ENCODE measurements around the gene CDC5L. TPM values are rescaled to one million over a fixed set of nuclear protein-coding genes. Genes with fewer than 3 reads are reported as not detected.

The CDC5L gene
- total and polyA plus RNA-seq, 4 experiments from 2014 or later = 9.8 to 22.4 (median 19.3) TPM

DNA sequence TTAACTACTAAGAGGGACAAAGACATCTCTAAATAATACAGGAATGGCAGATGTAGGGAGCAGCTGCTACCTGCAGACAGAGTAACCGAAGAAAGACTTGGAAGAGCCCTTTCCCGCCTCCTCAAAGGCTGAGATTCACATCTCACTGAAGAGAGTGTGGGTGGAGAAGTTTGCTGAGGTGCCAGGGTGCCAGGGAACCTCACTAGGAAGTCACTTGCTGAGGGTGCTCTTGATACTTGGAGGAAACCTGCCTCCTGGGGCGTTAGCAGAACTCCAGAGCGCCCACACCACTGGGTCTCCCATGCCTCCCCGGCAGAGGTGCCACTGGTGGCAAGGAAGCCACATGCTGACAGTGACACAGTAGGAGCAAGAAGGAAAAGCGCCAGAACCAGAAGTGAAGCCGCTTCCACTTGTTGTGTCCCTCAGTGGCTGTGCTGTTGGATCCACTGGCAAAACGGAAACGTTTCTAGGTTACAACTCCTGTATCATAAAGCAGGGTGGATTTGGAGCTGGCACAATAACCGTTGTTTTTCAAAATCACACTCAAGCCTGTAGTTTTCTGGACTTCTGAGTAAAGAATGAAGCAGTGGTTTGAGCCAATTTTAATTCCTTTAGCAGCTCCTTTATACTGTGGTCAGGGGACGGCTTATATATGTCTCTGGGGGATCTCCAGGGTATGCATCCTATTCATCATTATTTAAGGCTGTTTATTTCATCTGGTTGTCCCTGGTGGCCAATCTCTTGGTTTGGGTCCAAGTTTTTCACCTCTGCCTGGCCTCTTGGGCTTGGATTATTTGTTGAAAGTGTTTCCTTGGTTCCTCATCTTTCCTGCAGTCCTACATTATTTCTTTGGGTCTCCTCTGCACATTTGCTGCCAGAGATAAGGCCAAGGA lies 64.5 kb downstream of the CDC5L start:
- Histone ChIP-seq H3K27ac (ENCODE audit: low read depth, low read length) (no peak overlapping the region), H3K27me3 (ENCODE audit: insufficient read depth, low read length) (no peaks in the 10 kb centered on the region), H3K9me3 (ENCODE audit: control insufficient read depth in 1 of 2, low read length in 2 of 2) (no peaks in the 10 kb centered on the region), H3K4me3 (ENCODE audit: low read length in 2 of 2) (no peak overlapping the region), H3K36me3 (ENCODE audit: insufficient read depth, low read length) (peaks cover 4% of the 10 kb centered on the region), H3K4me1 (ENCODE audit: insufficient read depth, low read length) (no peaks in the 10 kb centered on the region)
- peaks cover 0 to 4% (median under 1%) of the 10 kb centered on the region in 4 donors for H3K4me1 Mint-ChIP-seq
- H3K9me3 Mint-ChIP-seq = no peaks in the 10 kb centered on the region
- H3K27me3 Mint-ChIP-seq = peaks cover 0 to 3% of the 10 kb centered on the region in 2 donors
- peaks cover 15 to 33% of the 10 kb centered on the region in 2 donors for H3K36me3 Mint-ChIP-seq
- H3K27ac Mint-ChIP-seq = peak overlapping the region in 3 of 7 donors; percentile 8 to 60 (median 50)
- ChIA-PET CTCF (ENCODE audit: partially characterized antibody) (interaction anchor here (1.9 to 8.9 kb wide), 2 partner anchors 23 to 43 kb away, joined by 4 to 94 read pairs; no protein-coding TSS in a partner anchor), POLR2A (ENCODE audit: partially characterized antibody) (no interaction called here)
- no peak overlapping the region for H3K4me3 Mint-ChIP-seq
- intact Hi-C loops (cut with micrococcal nuclease) = no loop called here
- DNase-seq = no peak

DNA sequence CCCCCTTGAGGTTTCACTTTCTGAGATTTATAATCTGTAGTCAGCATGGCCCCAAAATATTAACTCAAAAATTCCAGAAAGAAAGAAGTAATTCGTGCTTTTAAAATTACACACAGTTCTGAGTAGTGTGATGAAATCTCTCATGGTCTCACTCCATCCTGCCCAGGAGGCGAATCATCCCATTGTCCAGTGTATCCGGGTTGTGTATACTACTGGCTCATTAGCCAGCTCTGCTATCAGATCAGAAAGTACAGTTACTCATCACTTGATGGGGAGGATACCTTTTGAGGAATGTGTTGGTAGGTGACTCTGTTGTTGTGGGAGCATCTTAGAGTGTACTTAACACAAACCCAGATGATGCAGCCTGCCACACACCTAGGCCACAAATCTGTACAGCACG lies 65.2 kb downstream of the CDC5L start:
- Mint-ChIP-seq H3K4me1 (peaks cover 0 to 7% (median under 1%) of the 10 kb centered on the region in 4 donors), H3K4me3 (no peak overlapping the region), H3K27me3 (peaks cover 0 to 5% of the 10 kb centered on the region in 2 donors), H3K36me3 (peaks cover 9 to 26% of the 10 kb centered on the region in 2 donors), H3K9me3 (no peaks in the 10 kb centered on the region), H3K27ac (peak overlapping the region in 3 of 7 donors; percentile 6 to 60 (median 51))
- intact Hi-C loops (cut with micrococcal nuclease) = no loop called here
- no peak overlapping the region for H3K27ac ChIP-seq (ENCODE audit: low read depth, low read length)
- H3K27me3 ChIP-seq (ENCODE audit: insufficient read depth, low read length) = no peaks in the 10 kb centered on the region
- H3K36me3 ChIP-seq (ENCODE audit: insufficient read depth, low read length) = peaks cover 2% of the 10 kb centered on the region
- ChIA-PET POLR2A (ENCODE audit: partially characterized antibody) (no interaction called here), CTCF (ENCODE audit: partially characterized antibody) (interaction anchor here (1.2 to 8.9 kb wide), 3 partner anchors 24 to 232 kb away, joined by 3 to 94 read pairs (median 4); no protein-coding TSS in a partner anchor)
- H3K4me1 ChIP-seq (ENCODE audit: insufficient read depth, low read length) = no peaks in the 10 kb centered on the region
- DNase-seq = no peak
- no peak overlapping the region for H3K4me3 ChIP-seq (ENCODE audit: low read length in 2 of 2)
- H3K9me3 ChIP-seq (ENCODE audit: control insufficient read depth in 1 of 2, low read length in 2 of 2) = no peaks in the 10 kb centered on the region

DNA sequence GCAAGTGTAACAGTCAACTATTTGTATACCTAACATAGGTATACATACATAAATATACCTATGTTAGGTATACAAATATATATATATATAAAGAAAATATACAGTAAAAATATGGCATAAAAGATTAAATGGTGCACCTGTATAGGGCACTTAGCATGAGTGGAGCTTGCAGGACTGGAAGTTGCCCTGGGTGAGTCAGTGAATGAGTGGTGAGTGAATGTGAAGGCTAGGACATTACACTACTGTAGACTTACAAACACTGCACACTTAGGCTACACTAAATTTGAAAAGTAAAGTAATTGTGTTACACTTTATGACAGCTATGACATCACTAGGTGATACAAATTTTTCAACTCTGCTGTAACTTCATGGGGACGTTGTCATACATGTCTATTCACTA lies 65.6 kb downstream of the CDC5L start:
- H3K27me3 Mint-ChIP-seq = peaks cover 0 to 8% of the 10 kb centered on the region in 2 donors
- no peak overlapping the region for H3K4me3 ChIP-seq (ENCODE audit: low read length in 2 of 2)
- no peak overlapping the region for H3K27ac ChIP-seq (ENCODE audit: low read depth, low read length)
- no peak for DNase-seq
- POLR2A ChIA-PET (ENCODE audit: partially characterized antibody) = no interaction called here
- CTCF ChIA-PET (ENCODE audit: partially characterized antibody) = interaction anchor here (0.8 to 8.9 kb wide), 5 partner anchors 18 to 232 kb away, joined by 3 to 94 read pairs (median 4); no protein-coding TSS in a partner anchor
- no peak overlapping the region for H3K4me3 Mint-ChIP-seq
- H3K36me3 ChIP-seq (ENCODE audit: insufficient read depth, low read length) = no peaks in the 10 kb centered on the region
- peaks cover 0 to 7% (median under 1%) of the 10 kb centered on the region in 4 donors for H3K4me1 Mint-ChIP-seq
- intact Hi-C loops (cut with micrococcal nuclease) = no loop called here
- no peaks in the 10 kb centered on the region for H3K9me3 ChIP-seq (ENCODE audit: control insufficient read depth in 1 of 2, low read length in 2 of 2)
- H3K27me3 ChIP-seq (ENCODE audit: insufficient read depth, low read length) = no peaks in the 10 kb centered on the region
- H3K27ac Mint-ChIP-seq = no peak overlapping the region
- no peaks in the 10 kb centered on the region for H3K9me3 Mint-ChIP-seq
- H3K36me3 Mint-ChIP-seq = peaks cover 6 to 22% of the 10 kb centered on the region in 2 donors
- H3K4me1 ChIP-seq (ENCODE audit: insufficient read depth, low read length) = no peaks in the 10 kb centered on the region

DNA sequence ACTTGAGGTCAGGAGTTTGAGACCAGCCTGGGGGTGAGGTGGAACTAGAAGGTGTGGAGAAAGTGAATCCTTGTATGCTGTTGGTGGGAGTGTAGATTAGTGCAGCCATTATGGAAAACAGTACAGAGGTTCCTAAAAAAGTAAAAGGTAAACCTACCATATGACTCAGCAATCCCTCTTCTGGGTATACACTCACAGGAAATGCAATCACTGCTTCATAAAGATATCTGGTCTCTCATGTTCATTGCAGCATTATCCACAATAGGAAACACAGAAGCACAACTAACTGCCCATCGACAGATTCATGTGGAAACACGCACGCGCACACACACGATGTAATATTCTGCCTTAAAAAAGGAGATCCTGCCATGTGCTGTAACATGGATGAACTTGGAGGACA lies 66.7 kb downstream of the CDC5L start:
- Mint-ChIP-seq H3K4me3 (no peak overlapping the region), H3K27me3 (peaks cover 0 to 8% of the 10 kb centered on the region in 2 donors), H3K27ac (peak overlapping the region in 2 of 7 donors; percentile 48 to 58), H3K9me3 (no peaks in the 10 kb centered on the region), H3K36me3 (peaks cover 3 to 15% of the 10 kb centered on the region in 2 donors), H3K4me1 (peaks cover 0 to 7% (median 0%) of the 10 kb centered on the region in 4 donors)
- Histone ChIP-seq H3K27ac (ENCODE audit: low read depth, low read length) (no peak overlapping the region), H3K9me3 (ENCODE audit: control insufficient read depth in 1 of 2, low read length in 2 of 2) (no peaks in the 10 kb centered on the region), H3K36me3 (ENCODE audit: insufficient read depth, low read length) (no peaks in the 10 kb centered on the region), H3K4me3 (ENCODE audit: low read length in 2 of 2) (no peak overlapping the region), H3K4me1 (ENCODE audit: insufficient read depth, low read length) (no peaks in the 10 kb centered on the region), H3K27me3 (ENCODE audit: insufficient read depth, low read length) (no peaks in the 10 kb centered on the region)
- DNase-seq = no peak
- ChIA-PET POLR2A (ENCODE audit: partially characterized antibody) (no interaction called here), CTCF (ENCODE audit: partially characterized antibody) (interaction anchor here (1.5 to 8.9 kb wide), 6 partner anchors 10 to 67 kb away, joined by 3 to 94 read pairs (median 6); partner anchors contain the start of gene CDC5L)
- intact Hi-C loops (cut with micrococcal nuclease) = no loop called here

DNA sequence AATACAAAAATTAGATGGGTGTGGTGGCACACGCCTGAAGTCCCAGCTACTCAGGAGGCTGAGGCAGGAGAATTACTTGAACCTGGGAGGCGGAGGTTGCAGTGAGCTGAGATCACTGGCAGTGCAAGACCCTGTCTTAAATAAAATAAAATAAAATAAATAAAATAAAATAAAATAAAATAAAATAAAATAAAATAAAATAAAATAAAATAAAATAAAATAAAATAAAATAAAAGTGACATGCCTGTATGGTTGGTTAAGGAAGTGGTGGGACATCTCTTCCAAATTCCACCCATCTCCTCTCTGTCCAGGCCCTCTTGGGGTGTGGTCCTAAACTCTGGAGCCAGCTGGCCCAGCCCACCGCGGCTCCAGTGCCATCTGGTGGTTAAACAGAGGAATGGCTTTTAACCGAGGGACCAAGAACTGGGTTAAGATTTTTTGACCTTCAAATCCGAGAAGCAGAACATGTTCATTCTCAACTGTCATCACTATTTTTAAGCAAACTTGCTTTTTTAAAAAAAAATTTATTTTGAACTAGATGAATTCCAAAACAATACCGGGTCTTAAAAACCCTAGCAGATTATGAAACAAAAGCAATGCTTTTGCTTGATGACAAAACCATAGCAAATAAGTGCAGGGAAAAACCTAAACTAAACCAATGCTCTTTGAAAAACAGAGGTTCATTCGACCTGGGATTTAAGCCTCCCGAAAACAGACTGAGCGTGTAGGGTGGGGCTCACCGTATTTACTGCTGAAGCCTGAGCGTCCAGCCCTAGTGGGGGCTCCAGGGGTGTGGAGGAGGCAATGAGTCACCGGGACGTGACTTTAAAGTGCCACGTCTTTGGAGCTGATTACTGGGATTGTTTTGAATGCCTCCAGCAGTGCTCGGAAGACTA lies 68.8 kb downstream of the CDC5L start:
- CTCF ChIA-PET (ENCODE audit: partially characterized antibody) = interaction anchor here (0.8 to 8.9 kb wide), 10 partner anchors 8 to 189 kb away, joined by 3 to 94 read pairs (median 5); no protein-coding TSS in a partner anchor
- H3K27me3 ChIP-seq (ENCODE audit: insufficient read depth, low read length) = no peaks in the 10 kb centered on the region
- H3K4me1 Mint-ChIP-seq = peaks cover 0 to 5% (median 0%) of the 10 kb centered on the region in 4 donors
- H3K4me1 ChIP-seq (ENCODE audit: insufficient read depth, low read length) = no peaks in the 10 kb centered on the region
- intact Hi-C loops (cut with micrococcal nuclease) = loop anchor here (1.0 kb wide), 1 partner anchor 25 kb away; no protein-coding TSS in a partner anchor
- POLR2A ChIA-PET (ENCODE audit: partially characterized antibody) = interaction anchor here (0.7 kb wide), 1 partner anchor 17 kb away, joined by 3 read pairs; no protein-coding TSS in a partner anchor
- H3K27me3 Mint-ChIP-seq = peaks cover 0 to 8% of the 10 kb centered on the region in 2 donors
- peak overlapping the region in 2 of 7 donors; percentile 29 to 34 for H3K27ac Mint-ChIP-seq
- H3K36me3 Mint-ChIP-seq = peaks cover 0 to 12% of the 10 kb centered on the region in 2 donors
- no peak overlapping the region for H3K4me3 ChIP-seq (ENCODE audit: low read length in 2 of 2)
- no peaks in the 10 kb centered on the region for H3K9me3 Mint-ChIP-seq
- peak in 4 of 5 donors; percentile 16 to 35 (median 26) for DNase-seq
- no peaks in the 10 kb centered on the region for H3K9me3 ChIP-seq (ENCODE audit: control insufficient read depth in 1 of 2, low read length in 2 of 2)
- H3K27ac ChIP-seq (ENCODE audit: low read depth, low read length) = no peak overlapping the region
- H3K4me3 Mint-ChIP-seq = no peak overlapping the region
- H3K36me3 ChIP-seq (ENCODE audit: insufficient read depth, low read length) = no peaks in the 10 kb centered on the region

DNA sequence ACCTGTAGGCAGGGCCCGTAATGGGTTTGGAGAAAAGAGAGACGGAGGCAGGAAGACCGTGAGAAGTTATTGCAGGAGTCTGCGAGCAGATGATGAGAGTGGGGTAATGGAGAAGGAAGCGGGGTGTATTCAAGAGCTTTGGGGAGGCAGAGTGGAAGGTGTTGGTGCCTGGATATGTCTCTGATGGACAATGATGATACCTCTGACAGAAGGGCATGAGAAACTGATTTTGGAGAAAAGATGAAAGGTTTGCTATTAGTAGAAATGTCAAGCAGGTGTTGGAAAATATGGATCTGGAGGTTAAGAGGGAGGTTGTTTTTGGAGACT lies 69.4 kb downstream of the CDC5L start:
- Histone ChIP-seq H3K27ac (ENCODE audit: low read depth, low read length) (no peak overlapping the region), H3K36me3 (ENCODE audit: insufficient read depth, low read length) (no peaks in the 10 kb centered on the region), H3K4me1 (ENCODE audit: insufficient read depth, low read length) (no peaks in the 10 kb centered on the region), H3K9me3 (ENCODE audit: control insufficient read depth in 1 of 2, low read length in 2 of 2) (no peaks in the 10 kb centered on the region), H3K4me3 (ENCODE audit: low read length in 2 of 2) (no peak overlapping the region), H3K27me3 (ENCODE audit: insufficient read depth, low read length) (no peaks in the 10 kb centered on the region)
- Mint-ChIP-seq H3K36me3 (peaks cover 0 to 8% of the 10 kb centered on the region in 2 donors), H3K27me3 (peaks cover 0 to 8% of the 10 kb centered on the region in 2 donors), H3K9me3 (no peaks in the 10 kb centered on the region), H3K4me1 (peaks cover 0 to 5% (median 0%) of the 10 kb centered on the region in 4 donors), H3K27ac (peak overlapping the region in 1 of 7 donors; percentile 34), H3K4me3 (no peak overlapping the region)
- intact Hi-C loops (cut with micrococcal nuclease) = loop anchor here (1.0 kb wide), 1 partner anchor 26 kb away; no protein-coding TSS in a partner anchor
- POLR2A ChIA-PET (ENCODE audit: partially characterized antibody) = no interaction called here
- CTCF ChIA-PET (ENCODE audit: partially characterized antibody) = interaction anchor here (1.5 to 8.9 kb wide), 4 partner anchors 11 to 188 kb away, joined by 3 to 94 read pairs (median 12); no protein-coding TSS in a partner anchor
- no peak for DNase-seq

All from CD4-positive, alpha-beta memory T cell (primary cell).